Stomach (tissue), 4 donors: ENCODE results near the gene FAM177A1.

Experiments
- POLR2AphosphoS5 ChIP-seq, 3 donors: sonication (generic); formaldehyde crosslinking; IDR thresholded peaks; one replicate each; pipeline ENCODE4 v1.6.1; 2016; ENCODE audit warnings: antibody characterized with exemption in 3 of 3
- TF ChIP-seq, protein P1 (sequence below), 7 experiments: fragments of 450-650 bp in 4 of 7; fragments of 200-600 bp in 3 of 7; sonication (generic) in 3 of 7; IDR thresholded peaks; one replicate each; pipeline ENCODE4 v1.5.1; 2016 to 2019; ENCODE audit warnings: antibody characterized with exemption in 7 of 7, control low read depth in 2 of 7, mild to moderate bottlenecking in 1 of 7

DNA sequence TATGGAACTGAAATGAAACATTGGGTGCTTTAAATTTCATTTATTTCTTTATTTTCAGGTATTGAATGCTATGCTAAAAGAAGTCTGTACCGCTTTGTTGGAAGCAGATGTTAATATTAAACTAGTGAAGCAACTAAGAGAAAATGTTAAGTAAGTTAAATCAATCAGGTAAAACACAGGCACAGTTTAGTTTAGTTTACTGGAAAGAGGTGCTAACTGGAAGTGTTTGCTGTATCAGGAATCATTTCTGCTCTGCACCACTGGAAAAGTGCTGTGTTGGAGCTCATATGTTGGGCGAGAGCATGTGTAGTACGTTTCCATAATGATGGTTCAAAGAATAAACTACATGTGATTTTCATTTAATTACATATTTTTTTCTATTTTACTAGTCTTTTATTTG is 46.6 kb upstream of the FAM177A1 start:
- TF ChIP-seq, protein P1, sequence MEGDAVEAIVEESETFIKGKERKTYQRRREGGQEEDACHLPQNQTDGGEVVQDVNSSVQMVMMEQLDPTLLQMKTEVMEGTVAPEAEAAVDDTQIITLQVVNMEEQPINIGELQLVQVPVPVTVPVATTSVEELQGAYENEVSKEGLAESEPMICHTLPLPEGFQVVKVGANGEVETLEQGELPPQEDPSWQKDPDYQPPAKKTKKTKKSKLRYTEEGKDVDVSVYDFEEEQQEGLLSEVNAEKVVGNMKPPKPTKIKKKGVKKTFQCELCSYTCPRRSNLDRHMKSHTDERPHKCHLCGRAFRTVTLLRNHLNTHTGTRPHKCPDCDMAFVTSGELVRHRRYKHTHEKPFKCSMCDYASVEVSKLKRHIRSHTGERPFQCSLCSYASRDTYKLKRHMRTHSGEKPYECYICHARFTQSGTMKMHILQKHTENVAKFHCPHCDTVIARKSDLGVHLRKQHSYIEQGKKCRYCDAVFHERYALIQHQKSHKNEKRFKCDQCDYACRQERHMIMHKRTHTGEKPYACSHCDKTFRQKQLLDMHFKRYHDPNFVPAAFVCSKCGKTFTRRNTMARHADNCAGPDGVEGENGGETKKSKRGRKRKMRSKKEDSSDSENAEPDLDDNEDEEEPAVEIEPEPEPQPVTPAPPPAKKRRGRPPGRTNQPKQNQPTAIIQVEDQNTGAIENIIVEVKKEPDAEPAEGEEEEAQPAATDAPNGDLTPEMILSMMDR (IDR thresholded peaks at IDR 0.05), result no peak
- TF ChIP-seq POLR2AphosphoS5 (IDR thresholded peaks at IDR 0.05), result no peak
